C4-2B (cell line): ENCODE measurements around the gene CEP350.
A peak's percentile ranks its signal among the peaks of the same experiment; 100 is the strongest.

Source experiments
- H3K27ac ChIP-seq: fragments of 450-650 bp; 2 replicates; pipeline ENCODE4 v1.5.1; 2017
- ZFX ChIP-seq: fragments of 450-650 bp; IDR thresholded peaks from 2 replicates; pipeline ENCODE4 v1.6.1; 2017
- TF ChIP-seq, protein P1 (sequence below): fragments of 450-650 bp; conservative IDR thresholded peaks from 2 replicates; pipeline ENCODE4 v1.5.1; 2017; ENCODE audit warnings: mild to moderate bottlenecking

Gene CEP350

DNA sequence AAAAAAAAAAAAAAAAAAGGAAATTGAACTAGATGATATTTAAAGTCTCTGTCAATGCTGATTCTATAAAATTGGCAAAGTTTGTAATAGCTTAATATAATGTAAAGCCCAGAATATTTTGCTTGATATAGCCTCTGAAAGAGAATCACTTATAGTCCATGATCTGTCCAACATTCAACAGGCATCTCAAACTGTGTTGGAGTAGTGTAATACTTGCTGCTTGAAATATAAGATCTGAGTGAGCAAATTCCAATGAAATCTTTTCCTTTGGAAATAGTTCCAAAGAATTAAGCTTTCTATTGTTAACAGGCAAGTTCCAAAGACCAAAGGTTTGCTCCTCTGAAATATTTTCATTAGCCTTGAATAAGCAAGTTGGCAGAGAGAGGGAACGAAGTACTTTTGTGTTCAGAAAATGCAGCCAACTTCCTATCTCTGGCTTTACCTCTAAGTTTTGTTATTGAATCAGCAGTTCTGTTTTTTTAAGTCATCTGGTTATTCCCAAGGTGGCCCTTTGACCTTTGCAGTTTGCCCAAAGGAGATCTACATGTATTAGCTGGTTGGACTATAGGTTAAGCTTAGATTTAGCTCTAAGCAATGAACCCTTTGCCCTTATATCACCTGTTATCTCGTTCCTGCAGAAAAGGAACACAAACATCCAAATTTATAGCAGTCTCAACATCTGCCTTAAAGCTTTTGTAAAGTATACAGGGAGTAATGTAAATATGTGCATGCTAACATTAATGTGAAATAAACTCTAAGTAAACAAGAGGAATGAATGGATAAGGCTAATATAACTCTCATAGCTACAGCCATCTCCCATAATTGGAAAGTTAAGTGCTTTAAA lies 24.4 kb upstream of the CEP350 start:
- H3K27ac ChIP-seq = peak overlapping the region; percentile 56
- TF ChIP-seq ZFX = no peak
- TF ChIP-seq, protein P1, sequence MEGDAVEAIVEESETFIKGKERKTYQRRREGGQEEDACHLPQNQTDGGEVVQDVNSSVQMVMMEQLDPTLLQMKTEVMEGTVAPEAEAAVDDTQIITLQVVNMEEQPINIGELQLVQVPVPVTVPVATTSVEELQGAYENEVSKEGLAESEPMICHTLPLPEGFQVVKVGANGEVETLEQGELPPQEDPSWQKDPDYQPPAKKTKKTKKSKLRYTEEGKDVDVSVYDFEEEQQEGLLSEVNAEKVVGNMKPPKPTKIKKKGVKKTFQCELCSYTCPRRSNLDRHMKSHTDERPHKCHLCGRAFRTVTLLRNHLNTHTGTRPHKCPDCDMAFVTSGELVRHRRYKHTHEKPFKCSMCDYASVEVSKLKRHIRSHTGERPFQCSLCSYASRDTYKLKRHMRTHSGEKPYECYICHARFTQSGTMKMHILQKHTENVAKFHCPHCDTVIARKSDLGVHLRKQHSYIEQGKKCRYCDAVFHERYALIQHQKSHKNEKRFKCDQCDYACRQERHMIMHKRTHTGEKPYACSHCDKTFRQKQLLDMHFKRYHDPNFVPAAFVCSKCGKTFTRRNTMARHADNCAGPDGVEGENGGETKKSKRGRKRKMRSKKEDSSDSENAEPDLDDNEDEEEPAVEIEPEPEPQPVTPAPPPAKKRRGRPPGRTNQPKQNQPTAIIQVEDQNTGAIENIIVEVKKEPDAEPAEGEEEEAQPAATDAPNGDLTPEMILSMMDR = no peak

DNA sequence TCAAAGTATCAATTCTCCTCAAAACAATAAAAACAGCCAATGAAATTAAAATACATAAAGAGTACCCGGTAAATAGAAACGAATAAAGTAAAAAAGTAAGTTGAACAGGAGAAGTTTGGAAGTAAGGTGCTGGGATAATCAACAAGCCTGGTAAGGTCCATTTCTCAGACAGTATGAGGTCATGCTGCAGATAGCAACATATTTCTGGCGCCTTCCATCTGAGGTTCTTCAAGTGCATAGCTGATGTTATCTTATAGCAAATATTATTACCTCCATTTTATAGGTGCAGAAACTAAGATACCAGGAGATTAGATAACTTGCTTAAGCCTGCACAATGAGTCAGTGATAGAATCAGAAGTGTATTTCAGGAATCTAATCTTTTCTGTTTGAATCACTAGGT lies 23.7 kb upstream of the CEP350 start:
- no peak overlapping the region for H3K27ac ChIP-seq
- TF ChIP-seq, protein P1 = no peak

DNA sequence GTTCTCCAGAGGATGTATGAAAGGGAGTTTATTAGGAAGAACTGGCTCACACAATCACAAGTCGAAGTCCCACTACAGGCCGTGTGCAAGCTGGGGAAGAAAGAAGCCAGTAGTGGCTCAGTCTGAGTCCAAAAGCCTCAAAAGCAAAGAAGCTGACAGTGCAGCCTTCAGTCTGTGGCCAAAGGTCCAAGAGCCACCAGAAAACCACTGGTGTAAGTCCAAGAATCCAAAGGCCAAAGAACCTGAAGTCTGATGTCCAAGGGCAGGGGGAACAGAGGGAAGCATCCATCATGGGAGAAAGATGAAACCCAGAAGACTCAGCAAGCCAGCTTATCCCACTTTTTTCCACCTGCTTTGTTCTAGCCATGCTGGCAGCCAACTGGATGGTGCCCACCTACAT lies 21.4 kb upstream of the CEP350 start:
- TF ChIP-seq, protein P1 = no peak
- TF ChIP-seq ZFX = no peak
- H3K27ac ChIP-seq = no peak overlapping the region

DNA sequence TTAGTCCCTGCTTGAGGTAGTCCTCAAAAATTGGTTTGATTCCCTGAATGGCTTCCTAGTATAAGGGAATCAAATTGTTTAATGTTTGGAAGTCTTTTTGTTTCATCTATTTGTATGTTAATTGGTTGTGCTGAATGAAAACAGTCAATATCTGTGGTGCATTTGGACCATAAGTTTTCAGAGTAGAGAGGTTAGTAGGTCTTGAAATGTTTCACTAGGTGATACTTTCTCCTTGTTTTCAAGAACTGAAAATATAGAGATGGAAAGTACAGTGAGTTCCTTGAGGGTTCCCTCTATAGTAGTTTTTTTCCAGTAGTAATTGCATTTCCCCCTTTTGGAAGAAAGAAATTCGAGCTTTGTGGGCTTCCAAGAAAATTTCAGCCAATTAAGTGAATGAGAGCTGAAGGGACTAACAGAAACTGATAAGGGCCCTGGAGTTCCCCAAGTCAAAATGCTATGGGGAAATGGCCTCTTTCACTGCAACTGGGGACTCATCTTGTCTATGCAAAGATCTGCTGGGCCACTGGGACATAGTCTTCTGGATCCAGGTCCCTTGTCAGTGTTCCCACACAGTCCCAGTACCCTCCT lies 18.6 kb upstream of the CEP350 start:
- no peak overlapping the region for H3K27ac ChIP-seq
- TF ChIP-seq ZFX = no peak
- TF ChIP-seq, protein P1 = no peak

DNA sequence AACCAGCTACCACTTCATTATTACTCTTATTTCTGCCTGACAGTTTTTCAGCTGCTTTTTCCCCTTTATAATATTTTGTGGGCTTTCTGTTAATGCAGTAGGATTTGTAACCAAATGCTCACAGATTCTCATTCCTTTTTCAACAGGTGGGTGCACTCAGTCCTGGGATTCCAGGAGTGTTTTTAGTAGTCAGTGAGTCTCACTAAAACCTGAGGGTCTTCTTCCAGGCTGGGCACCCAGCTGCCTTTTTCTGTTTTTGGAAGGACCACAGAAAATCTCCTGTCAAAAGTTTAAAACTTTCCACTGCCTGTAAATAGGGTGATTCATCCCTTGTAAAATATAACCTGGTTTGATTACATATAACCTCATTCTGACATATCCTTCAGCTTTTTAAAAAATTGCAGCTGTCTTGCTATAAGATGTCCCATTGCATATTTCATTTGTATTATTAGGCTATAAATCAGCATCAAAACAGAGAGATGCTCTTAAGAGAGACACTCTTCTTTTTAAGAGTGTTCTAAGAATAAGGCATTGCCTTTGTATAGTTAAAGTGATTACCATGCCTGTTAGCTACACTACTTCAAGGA lies 16.8 kb upstream of the CEP350 start:
- TF ChIP-seq ZFX = no peak
- TF ChIP-seq, protein P1 = no peak
- no peak overlapping the region for H3K27ac ChIP-seq

DNA sequence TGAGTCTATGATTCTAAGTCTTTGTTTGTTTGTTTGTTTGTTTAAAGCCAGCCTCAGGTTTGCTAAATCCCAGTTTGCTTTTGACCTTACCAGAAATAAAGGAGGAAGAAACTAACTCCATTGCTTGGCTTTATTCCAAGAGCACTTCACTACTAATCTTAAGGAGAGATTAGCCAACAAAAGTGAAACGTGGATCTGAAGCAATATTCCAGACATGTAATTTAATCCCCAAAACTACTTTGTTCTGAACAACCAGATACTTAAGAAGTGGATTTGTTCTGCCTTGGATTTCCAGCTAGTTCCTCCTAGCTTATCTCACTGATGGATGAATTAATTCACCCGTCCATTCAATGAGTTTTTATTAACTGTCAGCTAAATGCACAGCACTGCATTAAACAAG lies 15.9 kb upstream of the CEP350 start:
- no peak for TF ChIP-seq ZFX
- TF ChIP-seq, protein P1 = no peak
- H3K27ac ChIP-seq = no peak overlapping the region

DNA sequence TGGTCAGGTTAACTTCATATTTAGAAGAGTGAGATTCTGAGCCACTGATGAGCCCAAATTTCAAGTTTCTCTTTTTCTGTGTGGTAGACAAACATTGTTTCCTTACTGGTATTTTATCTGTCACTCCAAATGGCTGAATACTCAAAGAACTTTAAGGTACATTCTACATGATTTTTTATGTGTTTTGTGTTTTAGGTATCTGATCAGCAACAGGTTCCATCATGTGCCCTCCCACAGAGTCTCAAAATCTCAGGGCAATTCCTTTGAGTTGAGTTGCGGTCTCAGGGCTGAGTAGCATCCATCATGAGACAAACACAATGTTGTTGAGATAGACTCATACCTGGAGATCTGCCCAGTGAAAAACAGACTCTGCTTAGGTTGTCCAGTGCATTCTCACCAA lies 14.7 kb upstream of the CEP350 start:
- TF ChIP-seq ZFX = no peak
- TF ChIP-seq, protein P1 = no peak

More for the DNA sequence above, 14.7 kb upstream of the CEP350 start:
- H3K27ac ChIP-seq = no peak overlapping the region
